WTC11 (cell line): ENCODE measurements around the gene NSL1. TPM values are rescaled to one million over a fixed set of nuclear protein-coding genes. Genes with fewer than 3 reads are reported as not detected.

Source experiments
- ATAC-seq: fragments of 200-7000 bp; cut with Tn5 transposase; 2 replicates; pipeline ENCODE4 v1.10.0; 2021; ENCODE audit warnings: mild to moderate bottlenecking, moderate library complexity
- CTCF ChIA-PET: fragments of 300-600 bp; sonication (Branson Sonifier 250); formaldehyde crosslinking; loops from one replicate; lab custom pipeline; 2021; ENCODE audit warnings: antibody characterized with exemption; lab: Charles Lee
- POLR2A ChIA-PET: fragments of 350-600 bp; sonication (Branson Sonifier 250); formaldehyde crosslinking; loops from one replicate; lab custom pipeline; 2021; ENCODE audit warnings: antibody characterized with exemption; lab: Charles Lee
- DNase-seq: peaks from one replicate; pipeline ENCODE4 v3.0.0; 2021; ENCODE audit warnings: low spot score
- H3K27ac Mint-ChIP-seq: 2 replicates; pipeline ENCODE4 v1.8.0; 2021; ENCODE audit warnings: mixed read lengths
- H3K27me3 Mint-ChIP-seq: 2 replicates; pipeline ENCODE4 v1.8.0; 2021; ENCODE audit warnings: low read depth, mild to moderate bottlenecking, moderate library complexity, mixed read lengths
- H3K36me3 Mint-ChIP-seq: 2 replicates; pipeline ENCODE4 v1.8.0; 2021; ENCODE audit warnings: mixed read lengths
- H3K4me1 Mint-ChIP-seq: 2 replicates; pipeline ENCODE4 v1.8.0; 2022; ENCODE audit warnings: mixed read lengths
- H3K4me3 Mint-ChIP-seq: 2 replicates; pipeline ENCODE4 v1.8.0; 2021; ENCODE audit warnings: mild to moderate bottlenecking, moderate library complexity, mixed read lengths
- H3K9me3 Mint-ChIP-seq: 2 replicates; pipeline ENCODE4 v1.8.0; 2021; ENCODE audit warnings: mixed read lengths
- ATF2 ChIP-seq: sonication (generic); formaldehyde crosslinking; IDR thresholded peaks from 2 replicates; pipeline ENCODE4 v1.8.1; 2022; ENCODE audit warnings: low read depth, missing genetic modification reagents, borderline replicate concordance
- E2F5 ChIP-seq: sonication (generic); formaldehyde crosslinking; IDR thresholded peaks from 2 replicates; pipeline ENCODE4 v1.8.1; 2022; ENCODE audit warnings: mild to moderate bottlenecking, moderate library complexity, missing genetic modification reagents
- EMX1 ChIP-seq: fragments of 250-450 bp; sonication (Bioruptor Pico); IDR thresholded peaks from 2 replicates; pipeline ENCODE4 v1.8.0; 2021; ENCODE audit warnings: mild to moderate bottlenecking
- ESRRA ChIP-seq: sonication (generic); formaldehyde crosslinking; IDR thresholded peaks from 2 replicates; pipeline ENCODE4 v1.8.1; 2022; ENCODE audit warnings: mild to moderate bottlenecking, missing genetic modification reagents, borderline replicate concordance
- FOXP4 ChIP-seq: sonication (generic); formaldehyde crosslinking; IDR thresholded peaks from 2 replicates; pipeline ENCODE4 v1.8.0; 2022; ENCODE audit warnings: mild to moderate bottlenecking, missing genetic modification reagents
- HMGA2 ChIP-seq: fragments of 250-450 bp; sonication (Bioruptor Pico); IDR thresholded peaks from 2 replicates; pipeline ENCODE4 v1.4.0; 2021; ENCODE audit warnings: mild to moderate bottlenecking, moderate library complexity
- KAT7 ChIP-seq: sonication (generic); formaldehyde crosslinking; IDR thresholded peaks from 2 replicates; pipeline ENCODE4 v1.8.1; 2023; ENCODE audit warnings: missing genetic modification reagents, mild to moderate bottlenecking, borderline replicate concordance
- MLX ChIP-seq: sonication (generic); formaldehyde crosslinking; IDR thresholded peaks from 2 replicates; pipeline ENCODE4 v1.8.1; 2023; ENCODE audit warnings: mild to moderate bottlenecking, missing genetic modification reagents, moderate library complexity
- NFATC4 ChIP-seq: fragments of 250-450 bp; sonication (Bioruptor Pico); IDR thresholded peaks from 2 replicates; pipeline ENCODE4 v1.9.0; 2021; ENCODE audit warnings: mild to moderate bottlenecking
- NFYB ChIP-seq: sonication (generic); formaldehyde crosslinking; conservative IDR thresholded peaks from 2 replicates; pipeline ENCODE4 v1.8.0; 2022; ENCODE audit warnings: low read depth, missing genetic modification reagents
- NR3C1 ChIP-seq: sonication (generic); formaldehyde crosslinking; conservative IDR thresholded peaks from 2 replicates; pipeline ENCODE4 v1.8.1; 2023; ENCODE audit warnings: low read depth, mild to moderate bottlenecking, missing genetic modification reagents
- PRRX2 ChIP-seq: fragments of 250-450 bp; sonication (Bioruptor Pico); IDR thresholded peaks from 2 replicates; pipeline ENCODE4 v1.8.0; 2021; ENCODE audit warnings: mild to moderate bottlenecking
- STAT6 ChIP-seq: sonication (generic); formaldehyde crosslinking; conservative IDR thresholded peaks from 2 replicates; pipeline ENCODE4 v1.8.1; 2023; ENCODE audit warnings: mild to moderate bottlenecking, low read depth, missing genetic modification reagents, moderate library complexity
- USF1 ChIP-seq: sonication (generic); formaldehyde crosslinking; IDR thresholded peaks from 2 replicates; pipeline ENCODE4 v1.8.0; 2022; ENCODE audit warnings: mild to moderate bottlenecking, missing genetic modification reagents
- USF2 ChIP-seq: sonication (generic); formaldehyde crosslinking; IDR thresholded peaks from 2 replicates; pipeline ENCODE4 v1.8.1; 2023; ENCODE audit warnings: mild to moderate bottlenecking, missing genetic modification reagents, moderate library complexity
- ZNF138 ChIP-seq: sonication (generic); formaldehyde crosslinking; conservative IDR thresholded peaks from 2 replicates; pipeline ENCODE4 v1.8.1; 2022; ENCODE audit warnings: mild to moderate bottlenecking, moderate library complexity, missing genetic modification reagents
- ZNF219 ChIP-seq: sonication (generic); formaldehyde crosslinking; IDR thresholded peaks from 2 replicates; pipeline ENCODE4 v1.8.0; 2023; ENCODE audit warnings: missing genetic modification reagents, mild to moderate bottlenecking, borderline replicate concordance
- ZNF317 ChIP-seq: sonication (generic); formaldehyde crosslinking; IDR thresholded peaks from 2 replicates; pipeline ENCODE4 v1.8.1; 2023; ENCODE audit warnings: low read depth, mild to moderate bottlenecking, moderate library complexity, missing genetic modification reagents, borderline replicate concordance
- ZNF416 ChIP-seq: fragments of 250-450 bp; sonication (Bioruptor Pico); IDR thresholded peaks from 2 replicates; pipeline ENCODE4 v1.9.0; 2021; ENCODE audit warnings: mild to moderate bottlenecking, inconsistent platforms
- ZNF423 ChIP-seq: fragments of 250-450 bp; sonication (Bioruptor Pico); IDR thresholded peaks from 2 replicates; pipeline ENCODE4 v2.1.2; 2022; ENCODE audit warnings: mild to moderate bottlenecking, moderate library complexity
- ZNF425 ChIP-seq: fragments of 250-450 bp; sonication (Bioruptor Pico); conservative IDR thresholded peaks from 2 replicates; pipeline ENCODE4 v1.9.0; 2021; ENCODE audit warnings: mild to moderate bottlenecking
- ZNF671 ChIP-seq: fragments of 250-450 bp; sonication (Bioruptor Pico); IDR thresholded peaks from 2 replicates; pipeline ENCODE4 v1.8.0; 2021; ENCODE audit warnings: mild to moderate bottlenecking
- total RNA-seq: library from RNA; stranded (reverse); gene quantifications from 3 replicates; pipeline ENCODE4 v1.2.3, GENCODE V29; 2021

NSL1 gene
- total RNA-seq, 1 experiment from 2014 or later: 55.7 TPM

GRCh38 chr1:212699625-212700222, 91.9 kb downstream of the NSL1 start, which contains the start of gene BATF3:
TSS of gene BATF3 (minus strand) at chr1:212699840. CDS start at chr1:212699762, 78 bp downstream.
- no peaks in the 10 kb centered on the region for H3K36me3 Mint-ChIP-seq
- CTCF ChIA-PET: interaction anchor here (0.6 to 3.7 kb wide), 12 partner anchors 9 to 243 kb away, joined by 3 to 25 read pairs (median 6); partner anchors contain the start of gene ATF3
- peaks cover 18% of the 10 kb centered on the region for H3K4me1 Mint-ChIP-seq
- POLR2A ChIA-PET: interaction anchor here (0.5 kb wide), 1 partner anchor 223 kb away, joined by 3 read pairs; no protein-coding TSS in a partner anchor
- DNase-seq (no peak), ATAC-seq (peak; percentile 43)
- H3K27me3 Mint-ChIP-seq: peaks cover 86% of the 10 kb centered on the region
- TF ChIP-seq ZNF423: no peak
- peak; percentile 63; the same call in 1 of the 2 replicates for TF ChIP-seq USF1 (CRISPR knock-in tag)
- 0 out of 2 replicates have a peak, but pooled peaks have one; percentile 16 for TF ChIP-seq MLX (CRISPR knock-in tag)
- TF ChIP-seq EMX1: no peak
- no peak for TF ChIP-seq ZNF671 (CRISPR knock-in tag)
- no peak for TF ChIP-seq NR3C1
- no peak for TF ChIP-seq PRRX2 (CRISPR knock-in tag)
- peak; percentile 66 for TF ChIP-seq USF2 (CRISPR knock-in tag)
- TF ChIP-seq NFATC4 (CRISPR knock-in tag): no peak
- H3K27ac Mint-ChIP-seq: no peak within 1 kb of the TSS
- peak within 1 kb of the TSS; percentile 67 for H3K4me3 Mint-ChIP-seq
- H3K9me3 Mint-ChIP-seq: no peaks in the 10 kb centered on the region

GRCh38 chr1:212699104-212699624, 92.4 kb downstream of the NSL1 start:
- no peaks in the 10 kb centered on the region for H3K36me3 Mint-ChIP-seq
- peak overlapping the region; percentile 63 for H3K4me3 Mint-ChIP-seq
- H3K4me1 Mint-ChIP-seq: peaks cover 18% of the 10 kb centered on the region
- H3K9me3 Mint-ChIP-seq: no peaks in the 10 kb centered on the region
- DNase-seq (peak; percentile 76), ATAC-seq (peak; percentile 82)
- ChIA-PET POLR2A (interaction anchor here (0.5 kb wide), 1 partner anchor 222 kb away, joined by 3 read pairs; no protein-coding TSS in a partner anchor), CTCF (interaction anchor here (0.6 to 3.7 kb wide), 12 partner anchors 9 to 242 kb away, joined by 3 to 25 read pairs (median 6); partner anchors contain the start of gene ATF3)
- no peak overlapping the region for H3K27ac Mint-ChIP-seq
- peaks cover 84% of the 10 kb centered on the region for H3K27me3 Mint-ChIP-seq
- TF ChIP-seq ZNF416 (CRISPR knock-in tag): no peak
- 0 out of 2 replicates have a peak, but pooled peaks have one; percentile 54 for TF ChIP-seq ZNF317 (CRISPR knock-in tag)
- TF ChIP-seq STAT6: no peak
- no peak for TF ChIP-seq ATF2
- peak; percentile 91 for TF ChIP-seq ESRRA (CRISPR knock-in tag)
- TF ChIP-seq E2F5 (CRISPR knock-in tag): no peak
- TF ChIP-seq NFYB (CRISPR knock-in tag): no peak
- TF ChIP-seq ZNF425 (CRISPR knock-in tag): no peak
- TF ChIP-seq FOXP4 (CRISPR knock-in tag): peak; percentile 91
- TF ChIP-seq ZNF138 (CRISPR knock-in tag): peak; percentile 83; the same call in 1 of the 2 replicates
- TF ChIP-seq HMGA2: no peak
- TF ChIP-seq ZNF219 (CRISPR knock-in tag): no peak
- no peak for TF ChIP-seq NR3C1
- peak; percentile 83; the same call in 1 of the 2 replicates for TF ChIP-seq KAT7
